Activated gamma-delta T cell (primary cell): ENCODE results near the gene NEUROD2.

ENCODE experiments used
- DNase-seq: peaks from one replicate; lab custom pipeline; 2025; lab: John Stamatoyannopoulos, UW
- total RNA-seq, 2 donors: gene quantifications; one replicate each; lab custom pipeline; 2026; lab: John Stamatoyannopoulos, UW

NEUROD2 gene
- 0 to 0.04 reads per million in 2 donors for total RNA-seq

GRCh38 chr17:39607851-39608130, at the start of gene NEUROD2:
Gene NEUROD2 (minus strand): TSS chr17:39607920. CDS start chr17:39606599, 1,321 bp downstream.
- DNase-seq: no peak

- DNase-seq: no peak
Measured at GRCh38 chr17:39655105-39655504, 47.4 kb upstream of the NEUROD2 start.

GRCh38 chr17:39653662-39654331, 46.1 kb upstream of the NEUROD2 start:
- DNase-seq: no peak

DNA sequence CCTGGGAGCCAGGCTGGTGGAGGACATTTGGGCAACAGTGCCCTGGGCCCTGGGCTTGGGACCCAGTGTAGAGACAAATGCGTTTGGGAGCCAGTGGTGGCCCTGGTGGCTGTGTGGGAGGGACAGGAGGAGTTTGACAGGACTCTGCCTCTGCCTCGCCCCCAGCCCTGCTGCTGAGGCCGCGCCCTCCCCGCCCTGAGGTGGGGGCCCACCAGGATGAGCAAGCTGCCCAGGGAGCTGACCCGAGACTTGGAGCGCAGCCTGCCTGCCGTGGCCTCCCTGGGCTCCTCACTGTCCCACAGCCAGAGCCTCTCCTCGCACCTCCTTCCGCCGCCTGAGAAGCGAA, 45.6 kb upstream of the NEUROD2 start:
- no peak for DNase-seq

- DNase-seq: no peak
Measured at GRCh38 chr17:39652587-39653315, 45.0 kb upstream of the NEUROD2 start.

- DNase-seq: no peak
Measured at GRCh38 chr17:39651923-39652586, 44.3 kb upstream of the NEUROD2 start.

- DNase-seq: no peak
Measured at GRCh38 chr17:39650121-39650579, 42.4 kb upstream of the NEUROD2 start.

DNA sequence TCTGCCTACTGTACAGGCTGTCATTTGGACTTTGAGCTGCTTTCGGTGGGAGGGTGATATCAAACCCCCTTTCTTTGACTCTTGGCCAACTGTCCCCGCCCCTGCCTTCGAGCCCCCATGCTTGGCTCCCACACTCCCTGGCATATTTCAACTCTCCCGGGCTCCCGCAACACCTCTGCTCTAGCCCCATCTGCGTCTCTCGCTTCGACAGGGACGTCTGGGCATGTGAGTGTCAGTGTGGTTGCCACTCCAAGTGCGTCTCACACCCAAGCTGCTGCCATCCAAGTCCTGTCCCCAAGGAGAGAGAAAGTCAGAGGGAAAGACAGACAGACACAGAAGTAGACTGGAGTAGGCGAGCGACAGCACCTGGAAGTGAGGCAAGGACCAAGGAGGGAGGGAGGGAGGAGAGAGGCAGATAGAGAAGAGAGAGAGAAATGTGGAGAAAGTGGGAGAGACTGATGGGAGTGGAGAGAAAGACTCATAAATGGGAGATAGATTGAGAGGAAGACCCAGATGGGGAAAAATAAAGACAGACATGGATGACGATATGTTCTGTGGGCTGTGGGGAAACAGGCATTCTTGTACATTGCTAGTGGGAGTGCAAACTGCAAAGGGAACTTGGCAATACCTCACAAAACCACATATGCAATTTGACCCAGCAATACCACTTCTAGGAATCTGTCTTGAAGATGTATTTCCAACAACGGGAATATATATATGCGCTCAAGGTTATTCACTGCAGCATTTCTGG, 41.1 kb upstream of the NEUROD2 start:
- no peak for DNase-seq

- DNase-seq: no peak
Measured at GRCh38 chr17:39647256-39647655, 39.5 kb upstream of the NEUROD2 start.

GRCh38 chr17:39643271-39643670, 35.6 kb upstream of the NEUROD2 start:
- no peak for DNase-seq

DNA sequence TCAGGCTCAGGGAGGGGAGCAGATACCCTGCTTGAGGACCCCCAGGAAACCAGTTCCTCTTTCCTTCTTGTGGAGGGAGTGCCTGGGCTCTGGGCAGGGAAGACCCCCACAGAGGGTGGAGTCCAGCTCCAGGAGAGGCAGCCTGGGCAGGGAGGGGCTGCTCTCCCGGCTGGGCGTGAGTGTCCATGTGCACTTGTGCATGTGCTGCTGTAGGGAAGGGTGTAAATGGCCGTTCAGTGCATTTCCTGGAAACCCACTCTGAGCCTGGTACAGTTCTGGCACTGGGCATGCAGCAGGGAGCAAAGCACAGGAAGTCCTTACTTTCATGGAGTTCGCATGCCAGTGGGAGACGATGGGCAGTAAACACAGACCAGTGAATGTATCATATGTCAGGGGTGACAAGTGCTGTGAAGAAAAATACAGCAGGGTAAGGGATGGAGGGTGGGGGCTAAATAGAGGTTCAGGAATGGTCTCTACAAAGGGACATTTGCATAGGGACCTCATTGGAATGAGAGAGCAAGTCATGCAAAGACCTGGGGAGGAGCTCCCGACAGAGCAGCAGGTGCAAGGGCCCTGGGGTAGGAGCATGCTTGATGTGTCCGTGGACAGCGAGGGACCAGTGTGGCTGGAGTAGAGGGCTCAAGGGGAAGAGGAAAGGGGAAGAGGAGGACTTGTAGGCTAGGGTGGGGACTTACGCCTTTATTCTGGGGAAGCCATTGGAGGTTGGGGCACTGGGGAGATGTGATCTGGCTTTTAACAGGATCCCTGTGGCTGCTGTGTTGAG, 34.8 kb upstream of the NEUROD2 start:
- DNase-seq: no peak

DNA sequence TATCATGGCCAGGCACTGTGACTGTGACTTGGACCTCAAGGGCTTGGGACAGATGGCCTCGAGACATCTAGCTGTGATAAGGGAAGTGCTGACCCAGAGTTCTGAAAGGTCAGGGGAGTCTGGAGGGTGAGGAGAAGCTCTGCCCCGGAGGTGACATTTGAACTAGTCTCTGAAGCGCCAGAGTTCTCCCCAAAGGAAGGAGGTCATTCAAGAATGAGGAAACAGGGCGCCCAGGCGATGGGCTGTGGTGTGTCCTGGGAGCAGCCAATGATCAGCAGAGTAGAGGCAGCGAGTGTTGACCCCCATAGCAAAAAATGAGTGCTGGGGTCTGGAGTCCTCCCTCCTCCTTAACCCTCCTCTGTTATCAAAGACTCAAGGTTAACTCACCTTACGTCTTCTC, 34.2 kb upstream of the NEUROD2 start:
- DNase-seq: no peak

DNA sequence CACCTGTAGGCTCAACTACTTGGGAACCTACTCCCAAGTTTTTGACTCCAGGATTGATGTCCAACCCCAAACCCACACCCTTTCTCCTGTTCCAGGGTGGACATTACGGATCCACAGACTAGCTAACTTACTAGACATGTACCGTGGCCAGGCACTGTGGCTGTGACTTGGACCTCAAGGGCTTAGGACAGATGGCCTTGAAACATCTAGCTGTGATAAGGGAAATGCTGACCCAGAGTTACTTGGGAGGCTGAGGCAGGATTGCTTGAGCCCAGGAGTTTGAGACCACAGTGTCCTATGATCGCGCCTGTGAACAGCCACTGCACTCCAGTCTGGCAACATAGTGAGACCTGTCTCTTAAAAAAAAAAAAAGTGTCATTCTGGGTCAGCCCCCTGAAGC, 33.4 kb upstream of the NEUROD2 start:
- DNase-seq: no peak

- DNase-seq: no peak
Measured at GRCh38 chr17:39640591-39641031, 32.9 kb upstream of the NEUROD2 start.

DNA sequence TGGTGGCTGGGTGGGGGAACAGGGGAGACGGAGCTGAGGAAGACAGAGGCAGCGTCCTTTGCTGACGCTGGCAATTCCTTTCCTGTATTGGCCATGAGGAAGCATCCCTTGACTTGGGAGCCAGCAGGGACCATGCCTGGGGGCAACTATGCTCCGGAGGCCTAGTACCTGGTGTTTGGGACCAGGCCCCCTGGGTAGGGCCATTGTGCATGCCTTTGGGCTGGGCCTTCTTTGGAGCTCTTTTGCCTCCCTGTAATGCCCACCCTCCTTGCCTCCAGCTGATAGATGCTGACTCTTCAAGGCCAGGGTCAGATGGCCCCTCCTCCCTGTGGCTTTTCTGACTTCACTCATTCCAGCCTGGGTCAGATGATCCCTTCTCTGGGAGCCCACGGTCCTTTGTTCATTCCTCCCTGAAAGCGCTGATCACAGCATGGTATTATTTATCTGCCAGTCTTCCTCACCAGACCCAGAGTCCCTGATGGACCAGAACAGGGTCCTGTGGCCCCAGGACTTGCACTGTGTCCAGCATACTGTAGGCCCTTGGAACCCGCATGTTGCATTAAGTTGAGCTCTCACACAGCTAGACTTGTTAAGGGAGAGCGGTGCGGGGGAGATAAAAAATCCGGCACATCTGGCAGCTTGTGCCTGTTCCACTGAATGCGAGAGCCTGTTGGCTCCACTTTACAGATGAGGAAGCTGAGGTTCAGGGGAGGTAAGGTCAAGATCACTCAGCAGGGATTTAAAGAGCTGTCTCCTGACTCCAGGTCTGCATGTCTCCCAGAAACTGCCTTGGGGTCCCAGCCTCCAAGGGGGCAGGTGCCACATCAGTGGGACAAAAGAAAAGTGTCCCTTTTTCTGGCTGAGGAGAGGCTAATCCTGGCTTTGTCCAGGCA, 32.1 kb upstream of the NEUROD2 start:
- no peak for DNase-seq

- DNase-seq: no peak
Measured at GRCh38 chr17:39639043-39639442, 31.3 kb upstream of the NEUROD2 start.

DNA sequence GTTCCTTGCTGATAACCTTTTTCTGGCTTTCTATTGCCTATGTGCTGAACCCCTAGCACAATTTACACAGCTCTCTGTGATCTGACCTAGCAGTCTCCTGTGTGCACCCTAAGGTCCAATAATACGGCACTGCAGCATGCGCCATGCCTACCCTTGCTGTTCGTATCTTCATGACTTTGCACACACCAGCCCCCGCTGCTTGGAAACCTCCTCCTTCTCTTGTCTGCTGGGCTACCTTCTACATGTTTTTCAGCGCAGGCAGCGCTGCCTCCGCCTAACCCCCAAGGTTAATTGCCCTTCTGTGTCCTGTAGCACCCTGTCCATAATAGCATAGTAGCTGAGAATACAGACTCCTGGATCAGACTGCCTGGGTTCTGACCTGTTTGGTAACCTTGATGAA, 30.6 kb upstream of the NEUROD2 start:
- no peak for DNase-seq

GRCh38 chr17:39636927-39637736, 29.4 kb upstream of the NEUROD2 start, which contains the start of gene STARD3:
Gene STARD3 (plus strand): TSS chr17:39637144. CDS start chr17:39653532, 16,388 bp downstream.
- DNase-seq: peak; percentile 83

- DNase-seq: no peak
Measured at GRCh38 chr17:39636587-39636926, 28.8 kb upstream of the NEUROD2 start.
